IMR-90 (cell line): ENCODE measurements around the gene DYNC2LI1. TPM values are rescaled to one million over a fixed set of nuclear protein-coding genes. Genes with fewer than 3 reads are reported as not detected.

Experiments used
- ATAC-seq: fragments of 200-7000 bp; cut with Tn5 transposase; 2 replicates; pipeline ENCODE4 v1.9.1; 2020; ENCODE audit warnings: low read depth, mild to moderate bottlenecking, moderate library complexity
- BruUV-seq: library from RNA; stranded (reverse); fragments of 400-500 nt; replicated peaks from 2 replicates; lab custom pipeline; 2021; lab: Mats Ljungman, UMichigan
- CTCF ChIA-PET: fragments of 300-600 bp; formaldehyde crosslinking; extraction: SDS; loops from one replicate; lab custom pipeline; 2021; ENCODE audit warnings: antibody characterized with exemption; lab: Yijun Ruan, JAX
- POLR2A ChIA-PET: fragments of 300-600 bp; sonication (Branson Sonifier 250); formaldehyde crosslinking; loops from one replicate; lab custom pipeline; 2022; ENCODE audit warnings: antibody characterized with exemption; ENCODE audit not compliant: unreplicated experiment; lab: Charles Lee
- DNase-seq: peaks from one replicate; pipeline ENCODE4 v3.0.0; 2013
- H2AFZ ChIP-seq: replicated peaks from 2 replicates; pipeline ENCODE3; 2013; ENCODE audit warnings: low read length, mild to moderate bottlenecking; ENCODE audit not compliant: poor library complexity
- H2AK5ac ChIP-seq: 2 replicates; pipeline ENCODE4 v1.6.1; 2013; ENCODE audit warnings: low read depth, low read length, inconsistent platforms
- H2AK9ac ChIP-seq: replicated peaks from 2 replicates; pipeline ENCODE3; 2013; ENCODE audit warnings: mild to moderate bottlenecking, low read depth, low read length, moderate library complexity; ENCODE audit not compliant: poor library complexity
- H2BK120ac ChIP-seq: 2 replicates; pipeline ENCODE4 v1.6.1; 2013; ENCODE audit warnings: low read depth, low read length, inconsistent platforms
- H2BK15ac ChIP-seq: 3 replicates; pipeline ENCODE4 v1.6.1; 2013; ENCODE audit warnings: low read depth, low read length, inconsistent platforms
- H2BK20ac ChIP-seq: 2 replicates; pipeline ENCODE4 v1.6.1; 2013; ENCODE audit warnings: low read depth, mild to moderate bottlenecking, inconsistent platforms, low read length, moderate library complexity
- H2BK5ac ChIP-seq: 2 replicates; pipeline ENCODE4 v1.6.1; 2013; ENCODE audit warnings: mild to moderate bottlenecking, low read depth, low read length, inconsistent platforms; ENCODE audit not compliant: poor library complexity, severe bottlenecking
- H3K14ac ChIP-seq: replicated peaks from 2 replicates; pipeline ENCODE4 v1.6.1; 2013; ENCODE audit warnings: low read depth, low read length, inconsistent platforms
- H3K18ac ChIP-seq: 2 replicates; pipeline ENCODE4 v1.6.1; 2013; ENCODE audit warnings: low read depth, low read length, control low read depth
- H3K23ac ChIP-seq: 2 replicates; pipeline ENCODE4 v1.6.1; 2013; ENCODE audit warnings: low read depth, low read length, inconsistent platforms
- H3K27ac ChIP-seq: 2 replicates; pipeline ENCODE4 v1.5.1; 2013; ENCODE audit warnings: mild to moderate bottlenecking, control low read depth, low read length; ENCODE audit not compliant: insufficient read depth
- H3K27me3 ChIP-seq: 2 replicates; pipeline ENCODE4 v1.6.1; 2013; ENCODE audit warnings: low read length; ENCODE audit not compliant: control insufficient read depth, insufficient read depth
- H3K36me3 ChIP-seq: 2 replicates; pipeline ENCODE4 v1.6.1; 2013; ENCODE audit warnings: low read length, mixed read lengths; ENCODE audit not compliant: control insufficient read depth, insufficient read depth
- H3K4ac ChIP-seq: 2 replicates; pipeline ENCODE4 v1.6.1; 2013; ENCODE audit warnings: low read depth, low read length, inconsistent platforms
- H3K4me1 ChIP-seq: 2 replicates; pipeline ENCODE4 v1.6.1; 2013; ENCODE audit warnings: low read length, mixed read lengths; ENCODE audit not compliant: control insufficient read depth, insufficient read depth
- H3K4me2 ChIP-seq: 2 replicates; pipeline ENCODE4 v1.6.1; 2013; ENCODE audit warnings: low read depth, mild to moderate bottlenecking, control low read depth, low read length, moderate library complexity
- H3K4me3 ChIP-seq: 2 replicates; pipeline ENCODE4 v1.5.1; 2013; ENCODE audit warnings: low read depth, mild to moderate bottlenecking, control low read depth, low read length, moderate library complexity; ENCODE audit not compliant: insufficient read depth
- H3K56ac ChIP-seq: 2 replicates; pipeline ENCODE4 v1.6.1; 2013; ENCODE audit warnings: low read length, inconsistent platforms; ENCODE audit not compliant: insufficient read depth; ENCODE audit errors: extremely low read depth
- H3K79me1 ChIP-seq, 2 experiments: 2 replicates each; pipeline ENCODE4 v1.6.1; 2013; ENCODE audit warnings: low read length in 2 of 2, inconsistent platforms in 1 of 2, low read depth in 1 of 2
- H3K9ac ChIP-seq: 2 replicates; pipeline ENCODE4 v1.6.1; 2013; ENCODE audit warnings: low read depth, low read length, control low read depth
- H3K9me1 ChIP-seq: 2 replicates; pipeline ENCODE4 v1.6.1; 2013; ENCODE audit warnings: low read length, inconsistent platforms; ENCODE audit not compliant: insufficient read depth
- H3K9me3 ChIP-seq: 2 replicates; pipeline ENCODE4 v1.6.1; 2013; ENCODE audit warnings: low read length; ENCODE audit not compliant: control insufficient read depth, insufficient read depth
- H4K20me1 ChIP-seq: 2 replicates; pipeline ENCODE4 v1.6.1; 2013; ENCODE audit warnings: low read length, inconsistent platforms; ENCODE audit not compliant: insufficient read depth
- H4K5ac ChIP-seq: 2 replicates; pipeline ENCODE4 v1.6.1; 2013; ENCODE audit warnings: mild to moderate bottlenecking, low read depth, low read length, control low read depth
- H4K8ac ChIP-seq, 2 experiments: 2 replicates each; pipeline ENCODE4 v1.6.1; 2013; ENCODE audit warnings: low read depth in 2 of 2, low read length in 2 of 2, control low read depth in 1 of 2, inconsistent platforms in 1 of 2
- H4K91ac ChIP-seq: 2 replicates; pipeline ENCODE4 v1.6.1; 2013; ENCODE audit warnings: low read depth, low read length, inconsistent platforms; ENCODE audit not compliant: insufficient read depth
- BHLHE40 ChIP-seq: fragments of 150-350 bp; IDR thresholded peaks from 2 replicates; pipeline ENCODE4 v1.6.1; 2016; ENCODE audit warnings: mild to moderate bottlenecking, low read depth, low read length
- CEBPB ChIP-seq: IDR thresholded peaks from 2 replicates; pipeline ENCODE4 v1.6.1; 2012; ENCODE audit warnings: low read depth, low read length, improper control_type of control experiment
- CHD1 ChIP-seq: IDR thresholded peaks from 2 replicates; pipeline ENCODE4 v1.6.1; 2012; ENCODE audit warnings: low read depth, low read length, improper control_type of control experiment
- FOS ChIP-seq: fragments of 150-350 bp; IDR thresholded peaks from 2 replicates; pipeline ENCODE4 v1.6.1; 2016; ENCODE audit warnings: low read depth, low read length
- MAFK ChIP-seq: IDR thresholded peaks from 2 replicates; pipeline ENCODE4 v1.6.1; 2012; ENCODE audit warnings: low read depth, low read length, improper control_type of control experiment
- MAZ ChIP-seq: IDR thresholded peaks from 2 replicates; pipeline ENCODE4 v1.6.1; 2012; ENCODE audit warnings: low read depth, mild to moderate bottlenecking, low read length, improper control_type of control experiment, moderate library complexity, borderline replicate concordance
- MXI1 ChIP-seq: IDR thresholded peaks from 2 replicates; pipeline ENCODE4 v1.6.1; 2012; ENCODE audit warnings: low read depth, mild to moderate bottlenecking, low read length, moderate library complexity, borderline replicate concordance
- NFE2L2 ChIP-seq: fragments of 150-350 bp; IDR thresholded peaks from 2 replicates; pipeline ENCODE4 v1.6.1; 2016; ENCODE audit warnings: low read depth, mild to moderate bottlenecking, low read length
- POLR2A ChIP-seq: IDR thresholded peaks from 2 replicates; pipeline ENCODE4 v1.6.1; 2012; ENCODE audit warnings: mild to moderate bottlenecking, low read depth, low read length
- RAD21 ChIP-seq: IDR thresholded peaks from 2 replicates; pipeline ENCODE4 v1.6.1; 2012; ENCODE audit warnings: low read length, improper control_type of control experiment
- RCOR1 ChIP-seq: IDR thresholded peaks from 2 replicates; pipeline ENCODE4 v1.6.1; 2012; ENCODE audit warnings: mild to moderate bottlenecking, low read length, improper control_type of control experiment; ENCODE audit not compliant: insufficient replicate concordance
- RFX5 ChIP-seq: IDR thresholded peaks from 2 replicates; pipeline ENCODE4 v1.8.0; 2012; ENCODE audit warnings: low read depth, mild to moderate bottlenecking, low read length, moderate library complexity
- SMC3 ChIP-seq: fragments of 150-350 bp; IDR thresholded peaks from 2 replicates; pipeline ENCODE4 v1.6.1; 2016; ENCODE audit warnings: low read depth, mild to moderate bottlenecking, antibody characterized with exemption, low read length, moderate library complexity
- WGBS, 2 experiments: methylation state at CpG; one replicate each; pipeline versions ENCODE4 v1.1.5 to v1.1.7; 2013; ENCODE audit warnings: missing lambda C conversion rate in 2 of 2; ENCODE audit not compliant: insufficient read length in 1 of 2; ENCODE audit errors: extremely low coverage in 2 of 2; 5-methylcytosine and 5-hydroxymethylcytosine counted together
- dilution Hi-C: fragments of 300-500 bp; cut with HindIII; formaldehyde crosslinking; loops from one replicate; pipeline ENCODE4 v1.14.3; 2018; ENCODE audit warnings: low sequenced_read_pairs; ENCODE audit not compliant: unreplicated experiment
- in situ Hi-C: fragments of 300-500 bp; cut with MboI; formaldehyde crosslinking; loops from 3 replicates; pipeline ENCODE4 v1.14.3; 2019; ENCODE audit warnings: low sequenced_read_pairs, inconsistent platforms, mixed read lengths
- intact Hi-C: fragments of 100-400 bp; cut with micrococcal nuclease; formaldehyde crosslinking; loops from 2 replicates; pipeline ENCODE4 v1.10.0; 2022
- polyA plus RNA-seq, 3 experiments: library from polyadenylated mRNA; depleted of rRNA; stranded (reverse); fragments of >200 nt; gene quantifications; 2 replicates each; pipeline ENCODE4 v1.2.3, GENCODE V29; 2012; ENCODE audit warnings: low replicate concordance in 1 of 3
- total RNA-seq: library from RNA; depleted of rRNA; stranded (reverse); fragments of >200 nt; gene quantifications from 2 replicates; pipeline ENCODE4 v1.2.3, GENCODE V29; 2012
- TF ChIP-seq, protein P1 (sequence below): conservative IDR thresholded peaks from 2 replicates; pipeline ENCODE4 v1.5.1; 2012; ENCODE audit warnings: mild to moderate bottlenecking, low read depth, low read length, improper control_type of control experiment
- TF ChIP-seq, protein P2 (sequence below): fragments of 150-350 bp; IDR thresholded peaks from 2 replicates; pipeline ENCODE4 v1.6.1; 2017; ENCODE audit warnings: mild to moderate bottlenecking, antibody characterized with exemption, low read length, low read depth
- TF ChIP-seq, protein P3 (sequence below): fragments of 150-350 bp; IDR thresholded peaks from 2 replicates; pipeline ENCODE4 v1.6.1; 2016; ENCODE audit warnings: low read depth, mild to moderate bottlenecking, low read length, moderate library complexity, borderline replicate concordance

DYNC2LI1 gene
- total and polyA plus RNA-seq, 2 of the 4 experiments (the other 2 are of a cell fraction), result 5.2 to 10.4 TPM

DNA sequence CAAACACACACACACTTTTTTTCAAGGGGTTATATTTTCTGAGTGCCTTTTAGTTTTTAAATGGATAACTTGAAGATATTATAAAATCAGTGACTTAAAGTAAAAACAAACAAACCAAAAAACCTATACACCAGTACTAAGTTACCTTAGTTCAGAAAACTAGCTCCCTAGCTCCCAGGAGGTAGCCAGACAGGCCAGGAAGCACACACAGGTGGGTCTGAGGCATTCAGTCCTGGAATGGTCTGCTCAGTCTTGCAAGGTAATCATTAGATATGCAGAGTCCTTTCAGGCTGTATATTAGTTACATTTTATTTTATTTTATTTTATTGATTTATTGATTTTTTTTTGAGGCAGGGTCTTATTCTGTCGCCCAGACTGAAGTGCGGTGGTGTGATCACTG lies 10.7 kb upstream of the DYNC2LI1 start:
- no peak for TF ChIP-seq MAFK
- TF ChIP-seq, protein P1, sequence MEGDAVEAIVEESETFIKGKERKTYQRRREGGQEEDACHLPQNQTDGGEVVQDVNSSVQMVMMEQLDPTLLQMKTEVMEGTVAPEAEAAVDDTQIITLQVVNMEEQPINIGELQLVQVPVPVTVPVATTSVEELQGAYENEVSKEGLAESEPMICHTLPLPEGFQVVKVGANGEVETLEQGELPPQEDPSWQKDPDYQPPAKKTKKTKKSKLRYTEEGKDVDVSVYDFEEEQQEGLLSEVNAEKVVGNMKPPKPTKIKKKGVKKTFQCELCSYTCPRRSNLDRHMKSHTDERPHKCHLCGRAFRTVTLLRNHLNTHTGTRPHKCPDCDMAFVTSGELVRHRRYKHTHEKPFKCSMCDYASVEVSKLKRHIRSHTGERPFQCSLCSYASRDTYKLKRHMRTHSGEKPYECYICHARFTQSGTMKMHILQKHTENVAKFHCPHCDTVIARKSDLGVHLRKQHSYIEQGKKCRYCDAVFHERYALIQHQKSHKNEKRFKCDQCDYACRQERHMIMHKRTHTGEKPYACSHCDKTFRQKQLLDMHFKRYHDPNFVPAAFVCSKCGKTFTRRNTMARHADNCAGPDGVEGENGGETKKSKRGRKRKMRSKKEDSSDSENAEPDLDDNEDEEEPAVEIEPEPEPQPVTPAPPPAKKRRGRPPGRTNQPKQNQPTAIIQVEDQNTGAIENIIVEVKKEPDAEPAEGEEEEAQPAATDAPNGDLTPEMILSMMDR, result no peak
- TF ChIP-seq POLR2A, result no peak
- no peak for TF ChIP-seq RCOR1
- TF ChIP-seq MAZ, result no peak
- no peak for TF ChIP-seq RFX5
- no peak for TF ChIP-seq CHD1
- TF ChIP-seq SMC3, result no peak
- TF ChIP-seq BHLHE40, result no peak
- TF ChIP-seq FOS, result no peak
- TF ChIP-seq, protein P2, sequence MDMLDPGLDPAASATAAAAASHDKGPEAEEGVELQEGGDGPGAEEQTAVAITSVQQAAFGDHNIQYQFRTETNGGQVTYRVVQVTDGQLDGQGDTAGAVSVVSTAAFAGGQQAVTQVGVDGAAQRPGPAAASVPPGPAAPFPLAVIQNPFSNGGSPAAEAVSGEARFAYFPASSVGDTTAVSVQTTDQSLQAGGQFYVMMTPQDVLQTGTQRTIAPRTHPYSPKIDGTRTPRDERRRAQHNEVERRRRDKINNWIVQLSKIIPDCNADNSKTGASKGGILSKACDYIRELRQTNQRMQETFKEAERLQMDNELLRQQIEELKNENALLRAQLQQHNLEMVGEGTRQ, result no peak
- TF ChIP-seq, protein P3, sequence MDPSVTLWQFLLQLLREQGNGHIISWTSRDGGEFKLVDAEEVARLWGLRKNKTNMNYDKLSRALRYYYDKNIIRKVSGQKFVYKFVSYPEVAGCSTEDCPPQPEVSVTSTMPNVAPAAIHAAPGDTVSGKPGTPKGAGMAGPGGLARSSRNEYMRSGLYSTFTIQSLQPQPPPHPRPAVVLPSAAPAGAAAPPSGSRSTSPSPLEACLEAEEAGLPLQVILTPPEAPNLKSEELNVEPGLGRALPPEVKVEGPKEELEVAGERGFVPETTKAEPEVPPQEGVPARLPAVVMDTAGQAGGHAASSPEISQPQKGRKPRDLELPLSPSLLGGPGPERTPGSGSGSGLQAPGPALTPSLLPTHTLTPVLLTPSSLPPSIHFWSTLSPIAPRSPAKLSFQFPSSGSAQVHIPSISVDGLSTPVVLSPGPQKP, result no peak
- TF ChIP-seq NFE2L2, result no peak
- no peak for TF ChIP-seq CEBPB
- no peak for TF ChIP-seq MXI1
- TF ChIP-seq RAD21, result no peak
- intact Hi-C loops, result no loop called here
- 100% methylated on average over 2 of the region's 2 CpGs; no CpG with 5 or more reads in 1 of the 2 experiments for WGBS, 2 experiments
- no peaks in the 10 kb centered on the region; the same call in 1 of the 2 replicates for H3K9me1 ChIP-seq
- no peaks in the 10 kb centered on the region for H3K9me3 ChIP-seq
- no peak overlapping the region for H2AFZ ChIP-seq
- peaks cover 6% of the 10 kb centered on the region for H3K4me1 ChIP-seq
- ChIA-PET CTCF (no interaction called here), POLR2A (no interaction called here)
- no peak overlapping the region for H2BK120ac ChIP-seq
- no peak overlapping the region for H3K9ac ChIP-seq
- H3K23ac ChIP-seq, result no peak overlapping the region
- no peak overlapping the region for H3K27ac ChIP-seq
- no peak overlapping the region for H4K5ac ChIP-seq
- no peaks in the 10 kb centered on the region for H3K27me3 ChIP-seq
- no peak overlapping the region for H3K4me3 ChIP-seq
- dilution Hi-C loops, result no loop called here
- DNase-seq (no peak), ATAC-seq (no peak)
- peaks cover 3% of the 10 kb centered on the region for H3K36me3 ChIP-seq
- H3K14ac ChIP-seq, result no peak overlapping the region
- H2AK9ac ChIP-seq, result no peak overlapping the region
- no peak overlapping the region for H2BK20ac ChIP-seq
- no peak overlapping the region for H3K56ac ChIP-seq
- H2AK5ac ChIP-seq, result no peak overlapping the region
- no peak overlapping the region for H3K4me2 ChIP-seq
- H4K20me1 ChIP-seq, result no peaks in the 10 kb centered on the region
- H3K4ac ChIP-seq, result no peak overlapping the region; the same call in 1 of the 2 replicates
- H3K18ac ChIP-seq, result no peak overlapping the region
- no peak overlapping the region for H2BK15ac ChIP-seq
- no peak overlapping the region for H4K8ac ChIP-seq
- BruUV-seq, result no TSS peak
- H3K79me1 ChIP-seq, result no peaks in the 10 kb centered on the region
- in situ Hi-C loops, result no loop called here
- no peak overlapping the region for H2BK5ac ChIP-seq
- no peak overlapping the region for H4K91ac ChIP-seq
